Limb (tissue), 2 donors: Measurements from ENCODE around the gene STBD1.
"Not testable (repeated sequence)": the region's sequence is repeated elsewhere in the genome, so short reads cannot be mapped to it uniquely, and the experiment has no call there.

Source experiments
- DNase-seq, 2 donors: peaks; one replicate each; pipeline ENCODE4 v3.0.0-alpha.2; 2016; ENCODE audit errors: extremely low spot score in 2 of 2

The STBD1 gene

GRCh38 chr4:76322236-76322635, 15.7 kb downstream of the STBD1 start:
- no peak for DNase-seq

- no peak for DNase-seq
These were observed 18.5 kb downstream of the STBD1 start for GRCh38 chr4:76325072-76325471.

- no peak for DNase-seq
These were observed 20.0 kb downstream of the STBD1 start for GRCh38 chr4:76326515-76326914.

GRCh38 chr4:76334885-76335284, 28.4 kb downstream of the STBD1 start:
- no peak for DNase-seq

- no peak for DNase-seq
These were observed 32.8 kb downstream of the STBD1 start for GRCh38 chr4:76339364-76339763.

GRCh38 chr4:76341063-76341462, 34.5 kb downstream of the STBD1 start:
- DNase-seq: no peak

- no peak for DNase-seq
These were observed 35.7 kb downstream of the STBD1 start for GRCh38 chr4:76342191-76342590.

- DNase-seq: no peak
These were observed 36.3 kb downstream of the STBD1 start for GRCh38 chr4:76342803-76343202.

- DNase-seq: no peak
These were observed 48.3 kb downstream of the STBD1 start for GRCh38 chr4:76354517-76355473.

GRCh38 chr4:76357981-76358380, 51.4 kb downstream of the STBD1 start:
- no peak for DNase-seq

- not testable (repeated sequence) for DNase-seq
These were observed 53.4 kb downstream of the STBD1 start for GRCh38 chr4:76359881-76360466.
